ENCODE measurements around the gene AOC3. TPM values are rescaled to one million over a fixed set of nuclear protein-coding genes. Genes with fewer than 3 reads are reported as not detected.

Gene AOC3
- total RNA-seq, 1 experiment from 2014 or later, result 2.8 TPM

GRCh38 chr17:42841975-42842685, 8.9 kb upstream of the AOC3 start:
- H2BK15ac ChIP-seq (ENCODE audit: low read depth, low read length), result no peak overlapping the region
- Mint-ChIP-seq H3K4me3 (no peak overlapping the region), H3K27me3 (ENCODE audit: low read depth) (no peaks in the 10 kb centered on the region), H3K4me1 (0 out of 4 replicates have a peak, but pooled peaks cover 0 to 2% of the 10 kb centered on the region in 2 experiments), H3K9me3 (no peaks in the 10 kb centered on the region), H3K36me3 (ENCODE audit: insufficient read depth in 1 of 3, low read depth in 3 of 3) (peaks cover 58 to 86% (median 74%) of the 10 kb centered on the region in 3 experiments; a peak in 6 of 7 replicates), H3K27ac (peak overlapping the region in 1 of 3 experiments; percentile 83; a peak in 2 of 7 replicates)
- H4K91ac ChIP-seq (ENCODE audit: insufficient read length, low read depth, low read length), result no peak overlapping the region
- no peak for DNase-seq
- H4K20me1 ChIP-seq (ENCODE audit: control insufficient read depth, insufficient read depth, insufficient read length), result no peaks in the 10 kb centered on the region
- H3K79me1 ChIP-seq (ENCODE audit: insufficient read depth, low read depth, low read length, poor library complexity, severe bottlenecking), result no peaks in the 10 kb centered on the region
- H3K23me2 ChIP-seq (ENCODE audit: insufficient read length, low read depth, low read length, poor library complexity, severe bottlenecking), result no peaks in the 10 kb centered on the region
- no peak overlapping the region for H2BK5ac ChIP-seq (ENCODE audit: insufficient read length, low read length)
- H3K56ac ChIP-seq (ENCODE audit: insufficient read length, low read depth, low read length), result no peak overlapping the region
- H2BK12ac ChIP-seq (ENCODE audit: insufficient read length, low read depth, low read length), result no peak overlapping the region
- no peak overlapping the region for H3T11ph ChIP-seq (ENCODE audit: low read length)
- H3K18ac ChIP-seq (ENCODE audit: insufficient read length, low read depth, low read length), result no peak overlapping the region
- no CpG with 5 or more reads among the region's 11 CpGs for WGBS (ENCODE audit: extremely low coverage, insufficient read length, low lambda C conversion rate)
- H3K9ac ChIP-seq (ENCODE audit: extremely low read depth, insufficient read length, low read length), result no peak overlapping the region
- no peak overlapping the region for H4K8ac ChIP-seq (replicated peaks; ENCODE audit: insufficient read length, low read depth, low read length)
- H3K23ac ChIP-seq (ENCODE audit: insufficient read length, low read depth, low read length), result no peak overlapping the region
- H3K27me3 ChIP-seq (ENCODE audit: insufficient read depth, low read length), result no peaks in the 10 kb centered on the region
- no peak overlapping the region for H3K27ac ChIP-seq (ENCODE audit: insufficient read length, low read depth, low read length)
- no peak overlapping the region for H3K4ac ChIP-seq (ENCODE audit: low read depth, low read length)
- no peak overlapping the region for H3K4me2 ChIP-seq (ENCODE audit: insufficient read depth, insufficient read length, low read length)
- H3K9me3 ChIP-seq (ENCODE audit: control insufficient read depth, low read depth, low read length), result no peaks in the 10 kb centered on the region
- H2AK5ac ChIP-seq (ENCODE audit: insufficient read length, low read length), result no peak overlapping the region
- H3K14ac ChIP-seq (ENCODE audit: insufficient read depth, low read length), result no peak overlapping the region
- no peak for TF ChIP-seq CTCF (conservative IDR thresholded peaks at IDR 0.05)
- no peak overlapping the region for H2BK20ac ChIP-seq (ENCODE audit: low read depth, low read length, poor library complexity, severe bottlenecking)
- H2BK120ac ChIP-seq (ENCODE audit: low read depth, low read length, poor library complexity, severe bottlenecking), result no peak overlapping the region
- H4K5ac ChIP-seq (ENCODE audit: insufficient read length, low read depth, low read length), result no peak overlapping the region
- no peak overlapping the region for H2AFZ ChIP-seq (ENCODE audit: low read length)
- no peaks in the 10 kb centered on the region for H3K4me1 ChIP-seq (ENCODE audit: insufficient read depth, low read length)
- no peaks in the 10 kb centered on the region for H3K79me2 ChIP-seq (ENCODE audit: insufficient read depth, low read length)

All from H9 (cell line).